CD4-positive, alpha-beta memory T cell (primary cell): ENCODE measurements around the gene AGK. TPM values are rescaled to one million over a fixed set of nuclear protein-coding genes. Genes with fewer than 3 reads are reported as not detected.
"Not testable (repeated sequence)": the region's sequence is repeated elsewhere in the genome, so short reads cannot be mapped to it uniquely, and the experiment has no call there.

Experiments
- CTCF ChIA-PET: fragments of 350-600 bp; sonication (Branson Sonifier 250); formaldehyde crosslinking; loops from one replicate; lab custom pipeline; 2021; ENCODE audit warnings: inconsistent platforms; ENCODE audit not compliant: partially characterized antibody; lab: Charles Lee
- POLR2A ChIA-PET: fragments of 350-600 bp; sonication (Branson Sonifier 250); formaldehyde crosslinking; loops from one replicate; lab custom pipeline; 2021; ENCODE audit not compliant: partially characterized antibody; lab: Charles Lee
- DNase-seq, 5 donors: peaks; one replicate each; pipeline versions ENCODE4 v3.0.0 to v3.0.0-alpha.2; 2020 to 2022; ENCODE audit warnings: mixed read lengths in 1 of 5
- H3K27ac ChIP-seq: one replicate; pipeline ENCODE4 v1.7.0; 2013; ENCODE audit warnings: low read depth, low read length
- H3K27me3 ChIP-seq: 2 replicates; pipeline ENCODE4 v1.7.0; 2013; ENCODE audit warnings: mild to moderate bottlenecking, low read length, moderate library complexity; ENCODE audit not compliant: insufficient read depth
- H3K36me3 ChIP-seq: 2 replicates; pipeline ENCODE4 v1.7.0; 2013; ENCODE audit warnings: mild to moderate bottlenecking, low read length, moderate library complexity; ENCODE audit not compliant: insufficient read depth
- H3K4me1 ChIP-seq: 2 replicates; pipeline ENCODE4 v1.7.0; 2013; ENCODE audit warnings: mild to moderate bottlenecking, low read length, moderate library complexity; ENCODE audit not compliant: insufficient read depth
- H3K4me3 ChIP-seq, 2 donors: one replicate each; pipeline ENCODE4 v1.7.0; 2013; ENCODE audit warnings: low read length in 2 of 2, mild to moderate bottlenecking in 1 of 2
- H3K9me3 ChIP-seq, 2 donors: one replicate each; pipeline ENCODE4 v1.7.0; 2013; ENCODE audit warnings: low read length in 2 of 2, control low read depth in 1 of 2; ENCODE audit not compliant: control insufficient read depth in 1 of 2
- H3K27ac Mint-ChIP-seq, 7 donors: one replicate each; pipeline ENCODE4 v1.8.0; 2020 to 2021; ENCODE audit warnings: mixed read lengths in 7 of 7, mild to moderate bottlenecking in 6 of 7, inconsistent platforms in 3 of 7, moderate library complexity in 3 of 7
- H3K27me3 Mint-ChIP-seq, 2 donors: one replicate each; pipeline ENCODE4 v1.8.0; 2020 to 2021; ENCODE audit warnings: mixed read lengths in 2 of 2
- H3K36me3 Mint-ChIP-seq, 2 donors: one replicate each; pipeline ENCODE4 v1.8.0; 2020 to 2021; ENCODE audit warnings: mixed read lengths in 2 of 2, inconsistent platforms in 1 of 2, mild to moderate bottlenecking in 1 of 2
- H3K4me1 Mint-ChIP-seq, 4 donors: one replicate each; pipeline ENCODE4 v1.8.0; 2020 to 2021; ENCODE audit warnings: mixed read lengths in 4 of 4, mild to moderate bottlenecking in 1 of 4
- H3K4me3 Mint-ChIP-seq, 8 donors: one replicate each; pipeline ENCODE4 v1.8.0; 2020 to 2021; ENCODE audit warnings: mixed read lengths in 8 of 8, mild to moderate bottlenecking in 7 of 8, moderate library complexity in 6 of 8, inconsistent platforms in 3 of 8
- H3K9me3 Mint-ChIP-seq, 8 donors: one replicate each; pipeline ENCODE4 v1.8.0; 2020 to 2021; ENCODE audit warnings: mixed read lengths in 8 of 8, mild to moderate bottlenecking in 5 of 8, inconsistent platforms in 3 of 8, moderate library complexity in 1 of 8
- intact Hi-C: fragments of 100-400 bp; cut with micrococcal nuclease; formaldehyde crosslinking; loops from one replicate; pipeline ENCODE4 v1.15.1; 2023
- polyA plus RNA-seq, 2 donors: library from polyadenylated mRNA; unstranded; fragments of 300-500 nt; fragmentation: Illumina TruSeq; gene quantifications; one replicate each; pipeline ENCODE4 v1.2.3, GENCODE V29; 2021
- total RNA-seq, 2 experiments: library from RNA; stranded (reverse); gene quantifications; one replicate each; pipeline ENCODE4 v1.2.3, GENCODE V29; 2021

AGK gene
- total and polyA plus RNA-seq, 4 experiments from 2014 or later = 28.1 to 33.8 (median 29.2) TPM

DNA sequence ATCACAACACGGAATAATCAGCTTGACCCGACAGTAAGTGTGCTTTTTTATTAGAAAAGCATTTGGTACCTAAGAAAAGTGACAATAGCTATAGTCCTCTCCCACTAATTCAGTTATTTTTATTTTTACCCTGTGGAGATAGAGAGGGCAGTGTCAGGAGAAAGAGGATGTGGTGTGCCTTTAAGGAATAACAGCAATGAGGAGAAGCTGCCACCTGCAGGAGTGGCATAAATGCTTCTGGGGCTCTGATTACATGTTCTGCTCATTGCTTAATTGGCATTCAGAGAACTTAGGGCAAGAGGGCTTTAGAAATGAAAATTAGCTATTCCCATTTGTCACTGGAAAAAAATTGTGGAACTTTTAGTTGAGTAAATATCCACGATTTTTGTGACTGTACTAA is 90.7 kb downstream of the AGK start:
- no peaks in the 10 kb centered on the region for H3K27me3 ChIP-seq
- Mint-ChIP-seq H3K9me3 (no peaks in the 10 kb centered on the region), H3K4me3 (no peak overlapping the region), H3K27ac (no peak overlapping the region), H3K36me3 (peaks cover 28 to 54% of the 10 kb centered on the region in 2 donors), H3K4me1 (no peaks in the 10 kb centered on the region), H3K27me3 (no peaks in the 10 kb centered on the region)
- no peak for DNase-seq
- CTCF ChIA-PET = interaction anchor here (1.3 to 3.7 kb wide), 3 partner anchors 10 to 144 kb away, joined by 4 to 17 read pairs (median 4); no protein-coding TSS in a partner anchor
- H3K9me3 ChIP-seq = no peaks in the 10 kb centered on the region
- POLR2A ChIA-PET = no interaction called here
- no peak overlapping the region for H3K27ac ChIP-seq
- no peak overlapping the region for H3K4me3 ChIP-seq
- intact Hi-C loops = no loop called here
- no peaks in the 10 kb centered on the region for H3K4me1 ChIP-seq
- no peaks in the 10 kb centered on the region for H3K36me3 ChIP-seq

DNA sequence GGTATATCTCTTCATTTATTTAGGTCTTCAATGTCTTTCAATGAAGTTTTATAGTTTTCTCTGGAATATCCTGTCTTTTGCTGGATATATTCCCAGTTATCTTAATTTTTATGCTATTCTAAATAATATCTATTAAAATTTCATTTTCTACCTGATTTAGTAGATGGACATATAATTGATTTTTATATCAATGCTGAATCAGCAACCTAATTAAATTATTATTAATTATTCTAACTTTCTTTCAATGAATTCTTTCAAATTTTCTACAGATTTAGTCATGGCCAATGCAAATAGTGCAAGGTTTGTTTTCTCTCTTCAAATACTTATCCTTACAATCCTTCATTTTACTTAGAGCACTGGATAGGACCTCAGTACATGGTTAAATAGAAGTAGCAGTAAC is 94.0 kb downstream of the AGK start:
- H3K27me3 ChIP-seq = no peaks in the 10 kb centered on the region
- Mint-ChIP-seq H3K4me1 (no peaks in the 10 kb centered on the region), H3K9me3 (no peaks in the 10 kb centered on the region), H3K27ac (no peak overlapping the region), H3K27me3 (no peaks in the 10 kb centered on the region), H3K36me3 (peaks cover 27 to 49% of the 10 kb centered on the region in 2 donors), H3K4me3 (no peak overlapping the region)
- H3K9me3 ChIP-seq = no peaks in the 10 kb centered on the region
- ChIA-PET CTCF (no interaction called here), POLR2A (no interaction called here)
- intact Hi-C loops = no loop called here
- no peaks in the 10 kb centered on the region for H3K36me3 ChIP-seq
- no peak for DNase-seq
- H3K27ac ChIP-seq = no peak overlapping the region
- no peak overlapping the region for H3K4me3 ChIP-seq
- no peaks in the 10 kb centered on the region for H3K4me1 ChIP-seq

DNA sequence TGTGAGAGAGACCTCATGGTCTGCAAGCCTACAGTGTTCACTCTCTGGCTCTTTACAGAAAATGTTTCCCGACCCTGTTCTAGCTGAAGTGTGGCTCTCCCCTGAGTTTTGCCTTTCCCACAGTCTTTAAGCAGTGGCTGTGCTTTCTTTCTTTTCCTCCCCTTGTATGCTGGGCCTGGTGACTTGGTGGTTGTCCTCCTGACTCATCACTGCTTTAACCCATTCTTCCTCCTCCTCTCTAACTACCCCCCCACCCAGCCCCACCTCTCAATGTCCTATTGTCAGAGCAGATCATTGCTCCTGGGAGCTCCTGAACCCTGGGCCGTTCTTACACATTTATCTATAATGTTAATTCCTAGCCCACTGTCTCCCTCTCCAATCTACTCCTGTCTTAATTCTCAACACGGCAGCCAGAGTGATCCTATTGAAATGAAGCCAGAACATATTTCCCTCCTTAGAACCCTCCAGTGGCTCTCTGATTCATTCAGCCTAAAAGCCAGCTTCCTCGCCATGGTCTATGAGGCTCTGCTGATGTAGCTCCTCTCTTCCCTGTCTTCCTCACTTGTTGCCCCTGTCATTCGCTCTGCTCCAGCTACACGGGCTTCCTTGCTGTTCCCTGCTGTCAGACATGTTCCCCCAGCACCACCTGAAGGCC is 95.7 kb downstream of the AGK start:
- ChIA-PET POLR2A (no interaction called here), CTCF (interaction anchor here (0.6 to 1.4 kb wide), 2 partner anchors 8 to 1203 kb away, joined by 3 to 10 read pairs; no protein-coding TSS in a partner anchor)
- H3K9me3 ChIP-seq = no peaks in the 10 kb centered on the region
- no peak overlapping the region for H3K27ac ChIP-seq
- intact Hi-C loops = no loop called here
- no peak for DNase-seq
- Mint-ChIP-seq H3K9me3 (no peaks in the 10 kb centered on the region), H3K36me3 (peaks cover 18 to 46% of the 10 kb centered on the region in 2 donors), H3K27ac (peak overlapping the region in 4 of 7 donors; percentile 42 to 77 (median 68)), H3K27me3 (no peaks in the 10 kb centered on the region), H3K4me1 (no peaks in the 10 kb centered on the region), H3K4me3 (no peak overlapping the region)
- H3K4me3 ChIP-seq = no peak overlapping the region
- no peaks in the 10 kb centered on the region for H3K27me3 ChIP-seq
- H3K36me3 ChIP-seq = no peaks in the 10 kb centered on the region
- H3K4me1 ChIP-seq = no peaks in the 10 kb centered on the region

DNA sequence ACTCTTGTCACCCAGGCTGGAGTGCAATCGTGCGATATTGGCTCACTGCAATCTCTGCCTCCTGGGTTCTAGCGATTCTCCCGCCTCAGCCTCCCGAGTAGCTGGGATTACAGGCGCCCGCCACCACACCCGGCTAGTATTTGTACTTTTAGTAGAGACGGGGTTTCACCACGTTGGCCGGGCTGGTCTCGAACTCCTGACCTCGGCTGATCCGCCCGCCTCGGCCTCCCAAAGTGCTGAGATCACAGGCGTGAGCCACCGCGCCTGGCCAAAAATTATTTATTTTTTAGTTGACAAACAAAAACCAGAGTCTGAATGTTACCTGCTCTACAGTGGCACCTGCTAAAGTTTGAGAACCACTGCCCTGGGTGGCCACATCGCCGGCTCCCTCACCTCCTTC is 96.5 kb downstream of the AGK start:
- H3K27ac ChIP-seq, H3K4me1 Mint-ChIP-seq, H3K9me3 Mint-ChIP-seq, H3K4me3 Mint-ChIP-seq, H3K4me1 ChIP-seq, intact Hi-C loops, H3K36me3 ChIP-seq, H3K27me3 ChIP-seq, POLR2A ChIA-PET, DNase-seq, H3K4me3 ChIP-seq, H3K27me3 Mint-ChIP-seq, H3K9me3 ChIP-seq: not testable (repeated sequence)
- H3K36me3 Mint-ChIP-seq = peaks cover 21 to 46% of the 10 kb centered on the region in 2 donors
- H3K27ac Mint-ChIP-seq = peak overlapping the region in 3 of 7 donors; percentile 32 to 84 (median 55)
- CTCF ChIA-PET = interaction anchor here (0.6 kb wide), 1 partner anchor 1204 kb away, joined by 3 read pairs; no protein-coding TSS in a partner anchor

DNA sequence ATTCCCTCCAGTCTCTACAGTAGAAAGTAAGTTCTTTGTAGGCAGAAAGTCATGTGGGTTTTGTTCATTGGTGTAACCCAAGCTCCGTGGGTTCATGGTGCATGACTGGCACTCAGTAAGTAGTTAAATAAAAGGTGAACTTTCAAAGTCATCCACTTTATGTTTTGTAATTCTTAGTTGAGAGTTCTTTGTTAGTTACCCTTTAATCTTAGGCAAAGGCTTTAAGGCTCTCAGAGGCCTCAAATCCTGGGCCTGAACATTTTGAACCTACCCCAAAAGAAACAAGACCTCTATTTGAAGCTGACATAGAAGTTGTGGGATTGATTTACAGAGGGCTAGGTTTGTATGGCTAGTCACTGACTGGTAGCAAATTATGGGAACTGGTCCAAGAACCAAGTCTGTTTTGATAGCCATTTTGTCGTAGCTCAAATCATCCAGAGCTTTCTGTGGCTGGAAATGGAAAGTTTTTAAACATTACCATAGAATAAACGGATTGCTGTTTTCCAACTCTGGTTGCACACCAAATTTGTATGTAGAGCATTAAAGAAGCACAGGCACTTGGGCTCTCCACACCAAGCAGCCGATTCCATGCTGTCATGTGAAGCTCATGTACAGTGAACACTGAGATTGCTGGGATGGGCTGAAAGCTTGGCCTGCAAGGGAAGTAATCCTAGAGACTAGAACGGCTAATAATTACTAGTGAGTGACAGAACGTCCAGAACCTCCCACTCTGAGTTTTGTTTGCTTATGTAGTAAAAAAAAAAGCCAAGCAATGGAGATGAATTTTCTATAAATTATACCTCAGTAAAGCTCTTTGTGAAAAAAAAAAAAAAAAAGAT is 97.3 kb downstream of the AGK start:
- no peaks in the 10 kb centered on the region for H3K4me1 ChIP-seq
- Mint-ChIP-seq H3K9me3 (no peaks in the 10 kb centered on the region), H3K36me3 (peaks cover 21 to 47% of the 10 kb centered on the region in 2 donors), H3K4me3 (no peak overlapping the region), H3K27ac (peak overlapping the region in 2 of 7 donors; percentile 55 to 61), H3K4me1 (no peaks in the 10 kb centered on the region), H3K27me3 (no peaks in the 10 kb centered on the region)
- ChIA-PET POLR2A (no interaction called here), CTCF (interaction anchor here (1.2 to 2.2 kb wide), 4 partner anchors 12 to 137 kb away, joined by 3 to 7 read pairs (median 4); partner anchors contain the start of gene SSBP1)
- no peaks in the 10 kb centered on the region for H3K9me3 ChIP-seq
- no peak overlapping the region for H3K27ac ChIP-seq
- intact Hi-C loops = no loop called here
- no peaks in the 10 kb centered on the region for H3K27me3 ChIP-seq
- no peak for DNase-seq
- no peaks in the 10 kb centered on the region for H3K36me3 ChIP-seq
- H3K4me3 ChIP-seq = no peak overlapping the region

DNA sequence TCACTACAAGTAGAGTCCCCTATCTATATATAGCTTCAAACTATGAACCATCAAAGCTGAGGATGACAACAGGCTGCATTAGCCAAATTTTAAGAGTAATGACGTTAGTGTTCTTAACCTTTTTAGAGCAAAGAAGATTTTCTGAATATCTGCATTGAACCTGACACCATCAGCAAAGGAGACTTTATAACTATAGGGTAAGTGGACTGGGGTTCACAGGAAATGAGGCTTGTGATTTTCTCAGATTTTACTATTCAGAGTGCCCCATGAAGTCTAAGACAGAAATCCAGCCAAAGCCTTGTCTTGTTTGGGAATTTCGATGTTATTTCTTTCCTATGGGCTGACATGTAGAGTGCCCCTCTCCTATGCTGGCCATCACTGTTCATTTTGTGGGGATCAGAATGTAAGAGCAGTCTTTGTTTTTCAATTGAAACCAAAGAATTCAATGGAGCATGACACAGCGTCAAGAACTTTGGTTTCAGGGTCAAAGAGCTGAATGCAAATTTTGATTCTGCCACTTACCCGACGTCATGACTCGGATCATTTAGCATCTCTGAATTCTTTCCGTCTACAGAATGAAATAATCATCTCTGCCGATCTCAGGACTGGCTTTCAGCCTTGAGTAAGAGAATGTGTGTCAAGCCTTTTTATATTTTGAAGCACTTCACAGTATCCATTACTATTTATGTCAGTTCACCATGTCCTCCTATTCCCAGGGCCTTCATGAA is 98.1 kb downstream of the AGK start:
- H3K36me3 ChIP-seq = no peaks in the 10 kb centered on the region
- Mint-ChIP-seq H3K36me3 (peaks cover 21 to 44% of the 10 kb centered on the region in 2 donors), H3K27me3 (no peaks in the 10 kb centered on the region), H3K4me3 (peak overlapping the region in 1 of 8 donors; percentile 37), H3K4me1 (peaks cover under 1 to 1% (median under 1%) of the 10 kb centered on the region in 4 donors), H3K27ac (peak overlapping the region in 2 of 7 donors; percentile 59 to 70), H3K9me3 (no peaks in the 10 kb centered on the region)
- intact Hi-C loops = no loop called here
- no peaks in the 10 kb centered on the region for H3K4me1 ChIP-seq
- DNase-seq = no peak
- CTCF ChIA-PET = interaction anchor here (1.1 to 2.2 kb wide), 6 partner anchors 9 to 136 kb away, joined by 3 to 7 read pairs (median 4); partner anchors contain the start of gene SSBP1
- POLR2A ChIA-PET = no interaction called here
- no peak overlapping the region for H3K4me3 ChIP-seq
- no peaks in the 10 kb centered on the region for H3K27me3 ChIP-seq
- H3K27ac ChIP-seq = no peak overlapping the region
- H3K9me3 ChIP-seq = no peaks in the 10 kb centered on the region
